B cell (primary cell): ENCODE measurements around the gene INPP5B. TPM values are rescaled to one million over a fixed set of nuclear protein-coding genes. Genes with fewer than 3 reads are reported as not detected.
A peak's percentile ranks its signal among the peaks of the same experiment; 100 is the strongest.

Experiments
- ATAC-seq: fragments of 200-7000 bp; cut with Tn5 transposase; one replicate; pipeline ENCODE4 v1.10.0; 2021; ENCODE audit warnings: low read depth, mild to moderate bottlenecking, moderate number of reproducible peaks, moderate library complexity
- CTCF ChIA-PET: fragments of 350-600 bp; sonication (Branson Sonifier 250); formaldehyde crosslinking; loops from one replicate; lab custom pipeline; 2021; ENCODE audit warnings: antibody characterized with exemption, inconsistent platforms; lab: Charles Lee
- POLR2A ChIA-PET: fragments of 350-600 bp; sonication (Branson Sonifier 250); formaldehyde crosslinking; loops from one replicate; lab custom pipeline; 2021; ENCODE audit warnings: antibody characterized with exemption; lab: Charles Lee
- DNase-seq: peaks from one replicate; pipeline ENCODE4 v3.0.0; 2013
- H2AFZ ChIP-seq: 2 replicates; pipeline ENCODE4 v1.6.1; 2012; ENCODE audit warnings: mild to moderate bottlenecking, low read depth, low read length; ENCODE audit not compliant: insufficient read depth, poor library complexity, severe bottlenecking
- H3K27ac ChIP-seq, 2 donors: 1 replicate in 1 of 2; 2 replicates in 1 of 2; pipeline ENCODE4 v1.5.1; 2012 to 2013; ENCODE audit warnings: low read length in 2 of 2, mild to moderate bottlenecking in 2 of 2, moderate library complexity in 1 of 2
- H3K27me3 ChIP-seq, 4 experiments: fragments of 200-600 bp in 1 of 4; sonication (generic) in 1 of 4; replicated peaks in 1 of 4; 1 replicate in 2 of 4; 2 replicates in 2 of 4; pipeline versions ENCODE4 v1.6.1 to v1.7.0; 2013 to 2016; ENCODE audit warnings: low read length in 3 of 4, mild to moderate bottlenecking in 2 of 4, mixed read lengths in 1 of 4, moderate library complexity in 1 of 4; ENCODE audit not compliant: insufficient read depth in 4 of 4, control insufficient read depth in 3 of 4; ENCODE audit errors: control extremely low read depth in 1 of 4
- H3K36me3 ChIP-seq, 2 experiments: replicated peaks in 1 of 2; 1 replicate in 1 of 2; 2 replicates in 1 of 2; pipeline versions ENCODE4 v1.6.1 to v1.7.1; 2013; ENCODE audit warnings: low read length in 1 of 2; ENCODE audit not compliant: insufficient read depth in 2 of 2, control insufficient read depth in 1 of 2; ENCODE audit errors: control extremely low read depth in 1 of 2, extremely low read depth in 1 of 2
- H3K4me1 ChIP-seq, 2 donors: fragments of 200-600 bp in 1 of 2; sonication (generic) in 1 of 2; 1 replicate in 1 of 2; 2 replicates in 1 of 2; pipeline versions ENCODE4 v1.5.1 to v1.6.1; 2013 to 2017; ENCODE audit warnings: low read length in 2 of 2; ENCODE audit not compliant: control insufficient read depth in 2 of 2, insufficient read depth in 2 of 2
- H3K4me2 ChIP-seq: replicated peaks from 2 replicates; pipeline ENCODE3; 2012; ENCODE audit warnings: mild to moderate bottlenecking, low read depth, low read length; ENCODE audit not compliant: poor library complexity, severe bottlenecking
- H3K4me3 ChIP-seq, 5 experiments: fragments of 200-600 bp in 1 of 5; sonication (generic) in 1 of 5; 1 replicate in 3 of 5; 2 replicates in 2 of 5; pipeline versions ENCODE4 v1.5.1 to v1.7.0; 2011 to 2016; ENCODE audit warnings: low read length in 4 of 5, mild to moderate bottlenecking in 4 of 5, low read depth in 2 of 5, control low read depth in 1 of 5, moderate library complexity in 1 of 5; ENCODE audit not compliant: insufficient read depth in 1 of 5; ENCODE audit errors: control extremely low read depth in 1 of 5, extremely low read depth in 1 of 5
- H3K79me2 ChIP-seq: fragments of 200-600 bp; sonication (generic); one replicate; pipeline ENCODE4 v1.6.0; 2016; ENCODE audit warnings: low read length; ENCODE audit not compliant: control insufficient read depth, insufficient read depth
- H3K9ac ChIP-seq: fragments of 200-600 bp; sonication (generic); 2 replicates; pipeline ENCODE4 v1.6.1; 2017; ENCODE audit warnings: mild to moderate bottlenecking, low read length, moderate library complexity
- H3K9me3 ChIP-seq, 3 donors: one replicate each; pipeline versions ENCODE4 v1.6.1 to v1.7.1; 2013; ENCODE audit warnings: low read length in 2 of 3; ENCODE audit not compliant: control insufficient read depth in 2 of 3, insufficient read depth in 1 of 3; ENCODE audit errors: control extremely low read depth in 1 of 3
- H4K20me1 ChIP-seq: 2 replicates; pipeline ENCODE4 v1.6.0; 2012; ENCODE audit warnings: mild to moderate bottlenecking, low read length; ENCODE audit not compliant: insufficient read depth, control insufficient read depth, poor library complexity, severe bottlenecking
- H3K27ac Mint-ChIP-seq: one replicate; pipeline ENCODE4 v1.8.0; 2021; ENCODE audit warnings: mixed read lengths
- H3K27me3 Mint-ChIP-seq: one replicate; pipeline ENCODE4 v1.8.0; 2021; ENCODE audit warnings: mixed read lengths
- H3K4me1 Mint-ChIP-seq: one replicate; pipeline ENCODE4 v1.8.0; 2021; ENCODE audit warnings: mixed read lengths
- H3K4me3 Mint-ChIP-seq: one replicate; pipeline ENCODE4 v1.8.0; 2021; ENCODE audit warnings: mixed read lengths
- H3K9me3 Mint-ChIP-seq: one replicate; pipeline ENCODE4 v1.8.0; 2022; ENCODE audit warnings: mixed read lengths; ENCODE audit not compliant: insufficient read depth
- EZH2 ChIP-seq: IDR thresholded peaks from 2 replicates; pipeline ENCODE4 v1.6.1; 2012; ENCODE audit warnings: borderline replicate concordance, low read depth, mild to moderate bottlenecking, moderate library complexity, low read length; ENCODE audit not compliant: insufficient read depth, poor library complexity, severe bottlenecking
- WGBS: methylation state at CpG from one replicate; pipeline ENCODE4 v1.1.5; 2013; ENCODE audit warnings: missing lambda C conversion rate; ENCODE audit not compliant: insufficient coverage; 5-methylcytosine and 5-hydroxymethylcytosine counted together
- intact Hi-C: fragments of 100-400 bp; cut with micrococcal nuclease; formaldehyde crosslinking; loops from one replicate; pipeline ENCODE4 v1.10.0; 2022
- polyA plus RNA-seq: library from polyadenylated mRNA; depleted of rRNA; stranded (reverse); fragments of >200 nt; gene quantifications from 2 replicates; pipeline ENCODE4 v1.2.3, GENCODE V29; 2012
- total RNA-seq, 2 donors: library from RNA; stranded (reverse); fragments of 120-200 nt in 1 of 2; gene quantifications; 1 replicate in 1 of 2; 2 replicates in 1 of 2; pipeline versions ENCODE4 v1.2.3 to v1.2.4, GENCODE V29; 2013 to 2022
- TF ChIP-seq, protein P1 (sequence below): fragments of 200-600 bp; IDR thresholded peaks from one replicate; pipeline ENCODE4 v1.8.0; 2022; ENCODE audit warnings: antibody characterized with exemption, mild to moderate bottlenecking

INPP5B gene
- total and polyA plus RNA-seq, 2 donors (not counting 1 experiment from before 2014, with no cell fraction given), result 45.4 to 63.3 TPM

DNA sequence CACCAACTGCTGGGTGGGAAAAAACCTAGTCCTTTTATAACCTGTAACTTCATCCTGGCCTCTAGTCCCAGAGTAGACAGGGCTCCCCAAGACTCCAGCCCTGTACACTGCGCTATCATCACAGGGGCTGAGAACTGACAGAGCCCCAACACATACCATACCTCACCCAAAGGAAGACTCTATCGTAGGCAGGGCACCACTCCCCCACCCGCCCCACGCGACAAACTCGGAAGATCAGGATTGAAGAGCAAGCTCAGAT is 15.8 kb downstream of the INPP5B start:
- no peak for ATAC-seq
- Mint-ChIP-seq H3K27ac (peak overlapping the region; percentile 75), H3K9me3 (no peaks in the 10 kb centered on the region), H3K4me3 (peak overlapping the region; percentile 89), H3K27me3 (no peaks in the 10 kb centered on the region), H3K4me1 (peaks cover 47% of the 10 kb centered on the region)
- Histone ChIP-seq H3K9me3 (no peaks in the 10 kb centered on the region), H3K79me2 (peaks cover 65% of the 10 kb centered on the region), H3K36me3 (no peaks in the 10 kb centered on the region), H2AFZ (peak overlapping the region; percentile 94), H4K20me1 (no peaks in the 10 kb centered on the region), H3K27ac (peak overlapping the region in 1 of 2 donors; percentile 80), H3K27me3 (no peaks in the 10 kb centered on the region), H3K4me3 (peak overlapping the region; percentile 69 to 98 (median 97)), H3K9ac (peak overlapping the region; percentile 90), H3K4me2 (peak overlapping the region; percentile 78), H3K4me1 (peaks cover 23 to 34% of the 10 kb centered on the region in 2 donors)
- TF ChIP-seq, protein P1, sequence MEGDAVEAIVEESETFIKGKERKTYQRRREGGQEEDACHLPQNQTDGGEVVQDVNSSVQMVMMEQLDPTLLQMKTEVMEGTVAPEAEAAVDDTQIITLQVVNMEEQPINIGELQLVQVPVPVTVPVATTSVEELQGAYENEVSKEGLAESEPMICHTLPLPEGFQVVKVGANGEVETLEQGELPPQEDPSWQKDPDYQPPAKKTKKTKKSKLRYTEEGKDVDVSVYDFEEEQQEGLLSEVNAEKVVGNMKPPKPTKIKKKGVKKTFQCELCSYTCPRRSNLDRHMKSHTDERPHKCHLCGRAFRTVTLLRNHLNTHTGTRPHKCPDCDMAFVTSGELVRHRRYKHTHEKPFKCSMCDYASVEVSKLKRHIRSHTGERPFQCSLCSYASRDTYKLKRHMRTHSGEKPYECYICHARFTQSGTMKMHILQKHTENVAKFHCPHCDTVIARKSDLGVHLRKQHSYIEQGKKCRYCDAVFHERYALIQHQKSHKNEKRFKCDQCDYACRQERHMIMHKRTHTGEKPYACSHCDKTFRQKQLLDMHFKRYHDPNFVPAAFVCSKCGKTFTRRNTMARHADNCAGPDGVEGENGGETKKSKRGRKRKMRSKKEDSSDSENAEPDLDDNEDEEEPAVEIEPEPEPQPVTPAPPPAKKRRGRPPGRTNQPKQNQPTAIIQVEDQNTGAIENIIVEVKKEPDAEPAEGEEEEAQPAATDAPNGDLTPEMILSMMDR, result no peak
- no peak for TF ChIP-seq EZH2
- WGBS, result 13% methylated on average over 6 of the region's 6 CpGs
- POLR2A ChIA-PET, result interaction anchor here (0.7 to 1.4 kb wide), 4 partner anchors 8 to 79 kb away, joined by 3 to 4 read pairs (median 4); partner anchors contain the start of gene INPP5B
- DNase-seq, result no peak
- intact Hi-C loops, result loop anchor here (1.0 to 2.0 kb wide), 6 partner anchors 8 to 928 kb away; partner anchors contain the start of genes CDCA8, INPP5B, MTF1 and RRAGC
- CTCF ChIA-PET, result interaction anchor here (0.9 to 2.3 kb wide), 4 partner anchors 8 to 71 kb away, joined by 3 to 8 read pairs (median 8); partner anchors contain the start of genes INPP5B and MTF1

GRCh38 chr1:37930246-37931101 is 16.4 kb downstream of the INPP5B start:
- Histone ChIP-seq H2AFZ (peak overlapping the region; percentile 94), H3K36me3 (no peaks in the 10 kb centered on the region), H3K79me2 (peaks cover 71% of the 10 kb centered on the region)

More at GRCh38 chr1:37930246-37931101, 16.4 kb downstream of the INPP5B start:
- Mint-ChIP-seq H3K9me3 (no peaks in the 10 kb centered on the region), H3K27me3 (no peaks in the 10 kb centered on the region), H3K4me1 (peaks cover 53% of the 10 kb centered on the region), H3K27ac (peak overlapping the region; percentile 75), H3K4me3 (peak overlapping the region; percentile 89)
- 33% methylated on average over 9 of the region's 13 CpGs for WGBS
- H3K4me1 ChIP-seq, result peaks cover 29 to 39% of the 10 kb centered on the region in 2 donors
- peak overlapping the region; percentile 78 for H3K4me2 ChIP-seq
- TF ChIP-seq, protein P1, result no peak
- no peak for TF ChIP-seq EZH2
- no peaks in the 10 kb centered on the region for H3K9me3 ChIP-seq
- CTCF ChIA-PET, result interaction anchor here (1.7 to 2.3 kb wide), 3 partner anchors 8 to 71 kb away, joined by 7 to 8 read pairs (median 8); partner anchors contain the start of genes INPP5B and MTF1
- H4K20me1 ChIP-seq, result no peaks in the 10 kb centered on the region
- peak overlapping the region in 1 of 2 donors; percentile 80 for H3K27ac ChIP-seq
- DNase-seq (peak; percentile 33), ATAC-seq (no peak)
- H3K9ac ChIP-seq, result peak overlapping the region; percentile 90
- peak overlapping the region; percentile 69 to 98 (median 97) for H3K4me3 ChIP-seq
- POLR2A ChIA-PET, result no interaction called here
- intact Hi-C loops, result loop anchor here (1.0 to 2.0 kb wide), 6 partner anchors 7 to 928 kb away; partner anchors contain the start of genes CDCA8, INPP5B, MTF1 and RRAGC
- no peaks in the 10 kb centered on the region for H3K27me3 ChIP-seq
